HCT116 (cell line): Measurements from ENCODE around the gene SLC19A1. TPM values are rescaled to one million over a fixed set of nuclear protein-coding genes. Genes with fewer than 3 reads are reported as not detected.

Experiments
- ATAC-seq: fragments of 200-7000 bp; cut with Tn5 transposase; 2 replicates; pipeline ENCODE4 v1.9.1; 2020; ENCODE audit warnings: mild to moderate bottlenecking, moderate library complexity
- BruUV-seq: library from RNA; stranded (reverse); fragments of 400-500 nt; replicated peaks from 2 replicates; lab custom pipeline; 2021; lab: Mats Ljungman, UMichigan
- CTCF ChIA-PET: fragments of 300-600 bp; sonication (Branson Sonifier 250); formaldehyde crosslinking; loops from one replicate; lab custom pipeline; 2021; ENCODE audit warnings: antibody characterized with exemption; lab: Charles Lee
- POLR2A ChIA-PET: fragments of 300-600, 350-600 bp; sonication (Branson Sonifier 250); formaldehyde crosslinking; loops from one replicate; lab custom pipeline; 2021; ENCODE audit warnings: antibody characterized with exemption; lab: Charles Lee
- RAD21 ChIA-PET, 2 experiments: fragments of 300-600 bp; sonication (Branson Sonifier 250); formaldehyde crosslinking; loops; one replicate each; lab custom pipeline; 2023; ENCODE audit warnings: low total read pairs in 2 of 2; ENCODE audit not compliant: uncharacterized antibody in 2 of 2, unreplicated experiment in 2 of 2, low non-redundant PET in 1 of 2; lab: Charles Lee
- DNase-seq: peaks from one replicate; pipeline ENCODE4 v3.0.0-alpha.2; 2010; ENCODE audit warnings: low read depth, low spot score
- H2AFZ ChIP-seq: fragments of 200-600 bp; shearing (Covaris generic), sonication (generic); 2 replicates; pipeline ENCODE4 v1.6.1; 2017; ENCODE audit warnings: low read depth, mixed run types, mixed read lengths, antibody characterized with exemption, low read length; ENCODE audit not compliant: poor library complexity, severe bottlenecking
- H3K27ac ChIP-seq: 2 replicates; pipeline ENCODE4 v1.5.1; 2012; ENCODE audit warnings: low read depth, low read length
- H3K27me3 ChIP-seq: fragments of 200-600 bp; sonication (generic); 2 replicates; pipeline ENCODE4 v1.6.1; 2016; ENCODE audit warnings: mixed run types, low read length, mixed read lengths; ENCODE audit not compliant: insufficient read depth
- H3K36me3 ChIP-seq, 2 experiments: fragments of 200-500 bp in 1 of 2; fragments of 200-600 bp in 1 of 2; sonication (Bioruptor generic) in 1 of 2; sonication (generic) in 1 of 2; 2 replicates each; pipeline versions ENCODE4 v1.5.1 to v1.6.1; 2014 to 2016; ENCODE audit warnings: low read length in 2 of 2, inconsistent platforms in 1 of 2, mixed read lengths in 1 of 2, mixed run types in 1 of 2; ENCODE audit not compliant: insufficient read depth in 2 of 2, control insufficient read depth in 1 of 2
- H3K4me1 ChIP-seq, 2 experiments: fragments of 200-600 bp in 1 of 2; sonication (generic) in 1 of 2; 2 replicates each; pipeline versions ENCODE4 v1.5.1 to v1.6.1; 2012 to 2017; ENCODE audit warnings: low read length in 2 of 2, inconsistent platforms in 1 of 2, mild to moderate bottlenecking in 1 of 2, mixed read lengths in 1 of 2, mixed run types in 1 of 2, moderate library complexity in 1 of 2; ENCODE audit not compliant: insufficient read depth in 2 of 2, control insufficient read depth in 1 of 2
- H3K4me2 ChIP-seq: fragments of 200-600 bp; sonication (generic); 2 replicates; pipeline ENCODE4 v1.6.1; 2017; ENCODE audit warnings: mixed run types, low read length, mixed read lengths
- H3K4me3 ChIP-seq, 2 experiments: fragments of 200-600 bp in 1 of 2; sonication (generic) in 1 of 2; replicated peaks in 1 of 2; 2 replicates each; pipeline ENCODE4 v1.5.1; 2011 to 2016; ENCODE audit warnings: low read length in 2 of 2, control low read depth in 1 of 2, low read depth in 1 of 2, mild to moderate bottlenecking in 1 of 2, mixed read lengths in 1 of 2, mixed run types in 1 of 2
- H3K79me2 ChIP-seq: fragments of 200-600 bp; sonication (generic); 2 replicates; pipeline ENCODE4 v1.6.1; 2017; ENCODE audit warnings: mild to moderate bottlenecking, mixed run types, low read length, moderate library complexity, mixed read lengths; ENCODE audit not compliant: insufficient read depth
- H3K9ac ChIP-seq: fragments of 200-600 bp; sonication (generic); 2 replicates; pipeline ENCODE4 v1.6.1; 2016; ENCODE audit warnings: low read length, mixed read lengths
- H3K9me2 ChIP-seq: fragments of 200-600 bp; sonication (generic), shearing (Covaris generic); 2 replicates; pipeline ENCODE4 v1.6.1; 2017; ENCODE audit warnings: mixed run types, mild to moderate bottlenecking, moderate library complexity; ENCODE audit not compliant: insufficient read depth
- H3K9me3 ChIP-seq, 2 experiments: fragments of 200-500 bp in 1 of 2; fragments of 200-600 bp in 1 of 2; sonication (Bioruptor generic) in 1 of 2; sonication (generic) in 1 of 2; 2 replicates each; pipeline ENCODE4 v1.6.1; 2014 to 2017; ENCODE audit warnings: low read length in 2 of 2, mixed read lengths in 2 of 2, inconsistent platforms in 1 of 2, low read depth in 1 of 2, mild to moderate bottlenecking in 1 of 2, mixed run types in 1 of 2, moderate library complexity in 1 of 2; ENCODE audit not compliant: control insufficient read depth in 1 of 2, insufficient read depth in 1 of 2
- H4K20me1 ChIP-seq: fragments of 200-600 bp; sonication (generic), shearing (Covaris generic); 2 replicates; pipeline ENCODE4 v1.6.1; 2017; ENCODE audit warnings: mixed run types, mild to moderate bottlenecking, moderate library complexity; ENCODE audit not compliant: insufficient read depth
- CBX3 ChIP-seq: IDR thresholded peaks from 2 replicates; pipeline ENCODE4 v1.6.1; 2012; ENCODE audit warnings: low read depth
- CTCF ChIP-seq, 3 experiments: fragments of 200-600 bp in 1 of 3; sonication (generic) in 1 of 3; IDR thresholded peaks in 2 of 3; conservative IDR thresholded peaks in 1 of 3; 2 replicates each; pipeline ENCODE4 v1.5.1; 2012 to 2017; ENCODE audit warnings: low read depth in 2 of 3, low read length in 2 of 3, antibody characterized with exemption in 1 of 3, borderline replicate concordance in 1 of 3, control low read depth in 1 of 3, mild to moderate bottlenecking in 1 of 3, mixed read lengths in 1 of 3, mixed run types in 1 of 3, moderate library complexity in 1 of 3; ENCODE audit not compliant: insufficient read depth in 1 of 3
- EGR1 ChIP-seq: IDR thresholded peaks from 2 replicates; pipeline ENCODE4 v1.6.1; 2012; ENCODE audit warnings: low read depth
- ELF1 ChIP-seq: IDR thresholded peaks from 2 replicates; pipeline ENCODE4 v1.6.1; 2012; ENCODE audit warnings: low read depth, borderline replicate concordance
- EZH2 ChIP-seq: fragments of 200-600 bp; sonication (generic); IDR thresholded peaks from 2 replicates; pipeline ENCODE4 v1.6.1; 2017; ENCODE audit warnings: antibody characterized with exemption, mixed run types
- EZH2phosphoT487 ChIP-seq: fragments of 200-600 bp; IDR thresholded peaks from 2 replicates; pipeline ENCODE4 v1.6.1; 2018; ENCODE audit warnings: antibody characterized with exemption, borderline replicate concordance
- FOSL1 ChIP-seq: IDR thresholded peaks from 2 replicates; pipeline ENCODE4 v1.6.1; 2012; ENCODE audit warnings: low read depth
- POLR2A ChIP-seq: IDR thresholded peaks from 2 replicates; pipeline ENCODE4 v1.7.0; 2011; ENCODE audit warnings: borderline replicate concordance; ENCODE audit not compliant: insufficient read depth, insufficient read length; ENCODE audit errors: extremely low read depth
- POLR2AphosphoS5 ChIP-seq: IDR thresholded peaks from 2 replicates; pipeline ENCODE4 v1.6.1; 2011; ENCODE audit warnings: mild to moderate bottlenecking, low read depth, low read length, moderate library complexity
- RAD21 ChIP-seq: IDR thresholded peaks from 2 replicates; pipeline ENCODE4 v1.6.1; 2012; ENCODE audit warnings: low read depth, mild to moderate bottlenecking
- SP1 ChIP-seq: IDR thresholded peaks from 2 replicates; pipeline ENCODE4 v1.6.1; 2012; ENCODE audit warnings: low read depth
- YY1 ChIP-seq: IDR thresholded peaks from 2 replicates; pipeline ENCODE4 v1.6.1; 2011; ENCODE audit warnings: low read length, low read depth, moderate library complexity, mild to moderate bottlenecking; ENCODE audit not compliant: insufficient replicate concordance; ENCODE audit errors: extremely low read depth
- ZFX ChIP-seq: fragments of 450-650 bp; IDR thresholded peaks from 2 replicates; pipeline ENCODE4 v1.6.1; 2017
- ZNF274 ChIP-seq: fragments of 200-500 bp; sonication (Bioruptor generic); IDR thresholded peaks from 2 replicates; pipeline ENCODE4 v1.6.1; 2014; ENCODE audit warnings: mild to moderate bottlenecking, low read depth, low read length, inconsistent platforms
- intact Hi-C: fragments of 100-400 bp; cut with micrococcal nuclease; formaldehyde crosslinking; loops from 2 replicates; pipeline ENCODE4 v1.10.0; 2022
- total RNA-seq: library from RNA; stranded (reverse); gene quantifications from one replicate; pipeline ENCODE4 v1.2.1, GENCODE V29; 2021; ENCODE audit not compliant: unreplicated experiment
- TF ChIP-seq, protein P1 (sequence below): IDR thresholded peaks from 2 replicates; pipeline ENCODE4 v1.6.1; 2011; ENCODE audit warnings: mild to moderate bottlenecking, low read length, moderate library complexity; ENCODE audit not compliant: insufficient replicate concordance; ENCODE audit errors: extremely low read depth
- TF ChIP-seq, protein P2 (sequence below): IDR thresholded peaks from 2 replicates; pipeline ENCODE4 v1.6.1; 2012
- TF ChIP-seq, protein P3 (sequence below): IDR thresholded peaks from 2 replicates; pipeline ENCODE4 v1.6.1; 2012

SLC19A1 gene
- total RNA-seq, 1 experiment from 2014 or later = 50.2 TPM

- TF ChIP-seq, protein P1, sequence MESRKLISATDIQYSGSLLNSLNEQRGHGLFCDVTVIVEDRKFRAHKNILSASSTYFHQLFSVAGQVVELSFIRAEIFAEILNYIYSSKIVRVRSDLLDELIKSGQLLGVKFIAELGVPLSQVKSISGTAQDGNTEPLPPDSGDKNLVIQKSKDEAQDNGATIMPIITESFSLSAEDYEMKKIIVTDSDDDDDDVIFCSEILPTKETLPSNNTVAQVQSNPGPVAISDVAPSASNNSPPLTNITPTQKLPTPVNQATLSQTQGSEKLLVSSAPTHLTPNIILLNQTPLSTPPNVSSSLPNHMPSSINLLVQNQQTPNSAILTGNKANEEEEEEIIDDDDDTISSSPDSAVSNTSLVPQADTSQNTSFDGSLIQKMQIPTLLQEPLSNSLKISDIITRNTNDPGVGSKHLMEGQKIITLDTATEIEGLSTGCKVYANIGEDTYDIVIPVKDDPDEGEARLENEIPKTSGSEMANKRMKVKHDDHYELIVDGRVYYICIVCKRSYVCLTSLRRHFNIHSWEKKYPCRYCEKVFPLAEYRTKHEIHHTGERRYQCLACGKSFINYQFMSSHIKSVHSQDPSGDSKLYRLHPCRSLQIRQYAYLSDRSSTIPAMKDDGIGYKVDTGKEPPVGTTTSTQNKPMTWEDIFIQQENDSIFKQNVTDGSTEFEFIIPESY = no peak
- TF ChIP-seq, all 23 proteins: peak for 0
Observed at GRCh38 chr21:45484318-45484717, 57.9 kb downstream of the SLC19A1 start (continued).

- Histone ChIP-seq H3K9me2 (no peaks in the 10 kb centered on the region), H3K4me3 (no peak overlapping the region), H3K27ac (no peak overlapping the region)
- RAD21 ChIA-PET = no interaction called here
- no peak for DNase-seq
- no TSS peak for BruUV-seq
- TF ChIP-seq CTCF (IDR thresholded peaks at IDR 0.05 in 2 of 3, conservative IDR thresholded peaks at IDR 0.05 in 1 of 3; ENCODE audit: borderline replicate concordance in 1 of 3, insufficient read depth in 1 of 3, low read depth in 2 of 3, low read length in 2 of 3) (no peak), FOSL1 (no peak), EZH2 (no peak), EZH2phosphoT487 (no peak), SP1 (no peak), EGR1 (no peak), POLR2A (no peak), ZFX (no peak), RAD21 (no peak), ELF1 (no peak), YY1 (no peak), CBX3 (no peak), ZNF274 (no peak), POLR2AphosphoS5 (no peak)
- TF ChIP-seq, protein P1 = no peak
- TF ChIP-seq, protein P2, sequence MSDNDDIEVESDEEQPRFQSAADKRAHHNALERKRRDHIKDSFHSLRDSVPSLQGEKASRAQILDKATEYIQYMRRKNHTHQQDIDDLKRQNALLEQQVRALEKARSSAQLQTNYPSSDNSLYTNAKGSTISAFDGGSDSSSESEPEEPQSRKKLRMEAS = no peak
- TF ChIP-seq, protein P3, sequence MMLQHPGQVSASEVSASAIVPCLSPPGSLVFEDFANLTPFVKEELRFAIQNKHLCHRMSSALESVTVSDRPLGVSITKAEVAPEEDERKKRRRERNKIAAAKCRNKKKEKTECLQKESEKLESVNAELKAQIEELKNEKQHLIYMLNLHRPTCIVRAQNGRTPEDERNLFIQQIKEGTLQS = no peak
- TF ChIP-seq, all 23 proteins: peak for 0
- no peaks in the 10 kb centered on the region for H3K79me2 ChIP-seq
- H3K36me3 ChIP-seq = peaks cover 0 to 21% of the 10 kb centered on the region in 2 experiments; a peak in 1 of 4 replicates
- CTCF ChIA-PET = no interaction called here
- H3K4me2 ChIP-seq = no peak overlapping the region
- H3K9ac ChIP-seq = no peak overlapping the region
- no peaks in the 10 kb centered on the region for H3K27me3 ChIP-seq
- no peak for ATAC-seq
- intact Hi-C loops = no loop called here
- no peaks in the 10 kb centered on the region for H4K20me1 ChIP-seq
- H2AFZ ChIP-seq = no peak overlapping the region
- no peaks in the 10 kb centered on the region for H3K4me1 ChIP-seq
- POLR2A ChIA-PET = no interaction called here
- H3K9me3 ChIP-seq = no peaks in the 10 kb centered on the region
Observed at GRCh38 chr21:45482899-45483821, 59.1 kb downstream of the SLC19A1 start.
